PFSK-1 (cell line): ENCODE data around the gene LRBA.

Experiments
- POLR2AphosphoS5 ChIP-seq: IDR thresholded peaks from 2 replicates; pipeline ENCODE4 v1.6.1; 2012; ENCODE audit warnings: low read depth, mild to moderate bottlenecking, control low read depth, low read length, moderate library complexity
- SIN3A ChIP-seq: IDR thresholded peaks from 2 replicates; pipeline ENCODE4 v1.6.1; 2012; ENCODE audit warnings: mild to moderate bottlenecking, low read length, moderate library complexity, borderline replicate concordance; ENCODE audit not compliant: insufficient read depth
- TAF1 ChIP-seq: IDR thresholded peaks from 2 replicates; pipeline ENCODE4 v1.6.1; 2012; ENCODE audit warnings: low read length, control low read depth, borderline replicate concordance; ENCODE audit not compliant: insufficient read depth
- TF ChIP-seq, protein P1 (sequence below), 2 experiments: IDR thresholded peaks; 2 replicates each; pipeline versions ENCODE4 v1.6.1 to v1.8.0; 2011 to 2012; ENCODE audit warnings: low read depth in 2 of 2, low read length in 2 of 2, control low read depth in 1 of 2, inconsistent platforms in 1 of 2, mild to moderate bottlenecking in 1 of 2, moderate library complexity in 1 of 2; ENCODE audit not compliant: insufficient read depth in 1 of 2

DNA sequence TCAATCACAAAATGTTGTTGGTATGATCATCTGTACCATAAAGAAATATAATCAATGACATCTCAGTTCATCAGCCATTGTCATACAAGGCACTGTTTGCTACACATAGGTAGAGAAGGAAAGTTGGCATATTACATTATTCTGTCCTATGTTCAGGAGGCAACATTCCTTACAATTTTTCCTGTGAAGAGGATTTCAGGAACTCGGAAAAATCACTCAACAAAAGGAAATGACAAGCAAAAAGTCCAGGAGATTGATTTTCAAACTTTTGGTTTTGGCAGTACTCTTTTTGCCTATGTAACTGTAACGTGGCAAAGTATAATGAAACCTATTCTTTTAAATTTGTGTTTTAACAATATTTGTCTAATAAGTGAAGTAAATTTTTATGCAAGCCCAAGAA is 301.8 kb downstream of the LRBA start:
- TF ChIP-seq, protein P1, sequence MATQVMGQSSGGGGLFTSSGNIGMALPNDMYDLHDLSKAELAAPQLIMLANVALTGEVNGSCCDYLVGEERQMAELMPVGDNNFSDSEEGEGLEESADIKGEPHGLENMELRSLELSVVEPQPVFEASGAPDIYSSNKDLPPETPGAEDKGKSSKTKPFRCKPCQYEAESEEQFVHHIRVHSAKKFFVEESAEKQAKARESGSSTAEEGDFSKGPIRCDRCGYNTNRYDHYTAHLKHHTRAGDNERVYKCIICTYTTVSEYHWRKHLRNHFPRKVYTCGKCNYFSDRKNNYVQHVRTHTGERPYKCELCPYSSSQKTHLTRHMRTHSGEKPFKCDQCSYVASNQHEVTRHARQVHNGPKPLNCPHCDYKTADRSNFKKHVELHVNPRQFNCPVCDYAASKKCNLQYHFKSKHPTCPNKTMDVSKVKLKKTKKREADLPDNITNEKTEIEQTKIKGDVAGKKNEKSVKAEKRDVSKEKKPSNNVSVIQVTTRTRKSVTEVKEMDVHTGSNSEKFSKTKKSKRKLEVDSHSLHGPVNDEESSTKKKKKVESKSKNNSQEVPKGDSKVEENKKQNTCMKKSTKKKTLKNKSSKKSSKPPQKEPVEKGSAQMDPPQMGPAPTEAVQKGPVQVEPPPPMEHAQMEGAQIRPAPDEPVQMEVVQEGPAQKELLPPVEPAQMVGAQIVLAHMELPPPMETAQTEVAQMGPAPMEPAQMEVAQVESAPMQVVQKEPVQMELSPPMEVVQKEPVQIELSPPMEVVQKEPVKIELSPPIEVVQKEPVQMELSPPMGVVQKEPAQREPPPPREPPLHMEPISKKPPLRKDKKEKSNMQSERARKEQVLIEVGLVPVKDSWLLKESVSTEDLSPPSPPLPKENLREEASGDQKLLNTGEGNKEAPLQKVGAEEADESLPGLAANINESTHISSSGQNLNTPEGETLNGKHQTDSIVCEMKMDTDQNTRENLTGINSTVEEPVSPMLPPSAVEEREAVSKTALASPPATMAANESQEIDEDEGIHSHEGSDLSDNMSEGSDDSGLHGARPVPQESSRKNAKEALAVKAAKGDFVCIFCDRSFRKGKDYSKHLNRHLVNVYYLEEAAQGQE (IDR thresholded peaks at IDR 0.05; ENCODE audit: insufficient read depth in 1 of 2, low read depth in 2 of 2, low read length in 2 of 2) = no peak
- TF ChIP-seq SIN3A (no peak), POLR2AphosphoS5 (no peak), TAF1 (no peak)
